PC-3 (cell line): ENCODE results near the gene CDCA4. TPM values are rescaled to one million over a fixed set of nuclear protein-coding genes. Genes with fewer than 3 reads are reported as not detected.

Experiments
- ATAC-seq: fragments of 200-7000 bp; cut with Tn5 transposase; 2 replicates; pipeline ENCODE4 v1.9.1; 2020; ENCODE audit warnings: mild to moderate bottlenecking, moderate library complexity
- BruUV-seq: library from RNA; stranded (reverse); fragments of 400-500 nt; replicated peaks from 2 replicates; lab custom pipeline; 2021; lab: Mats Ljungman, UMichigan
- CTCF ChIA-PET: fragments of 300-600 bp; sonication (Branson Sonifier 250); formaldehyde crosslinking; loops from one replicate; lab custom pipeline; 2022; ENCODE audit warnings: antibody characterized with exemption; lab: Charles Lee
- POLR2A ChIA-PET: fragments of 300-600 bp; sonication (Branson Sonifier 250); formaldehyde crosslinking; loops from one replicate; lab custom pipeline; 2022; ENCODE audit warnings: antibody characterized with exemption; ENCODE audit not compliant: unreplicated experiment; lab: Charles Lee
- DNase-seq: peaks from one replicate; pipeline ENCODE4 v3.0.0-alpha.2; 2015
- H2AFZ ChIP-seq: fragments of 300-600 bp; sonication (generic); 2 replicates; pipeline ENCODE4 v1.6.0; 2016; ENCODE audit warnings: antibody characterized with exemption, low read length
- H3F3A ChIP-seq: fragments of 300-600 bp; sonication (generic); one replicate; pipeline ENCODE4 v1.6.0; 2017; ENCODE audit warnings: antibody characterized with exemption, low read length, control low read depth, mild to moderate bottlenecking; ENCODE audit not compliant: unreplicated experiment
- H3K27ac ChIP-seq: fragments of 300-600 bp; sonication (generic); 2 replicates; pipeline ENCODE4 v1.5.1; 2016; ENCODE audit warnings: mild to moderate bottlenecking, low read length
- H3K27me3 ChIP-seq: fragments of 300-600 bp; sonication (generic); 2 replicates; pipeline ENCODE4 v1.6.1; 2016; ENCODE audit warnings: low read length, mixed read lengths
- H3K36me3 ChIP-seq: fragments of 300-600 bp; sonication (generic); 2 replicates; pipeline ENCODE4 v1.6.1; 2016; ENCODE audit warnings: low read depth, mixed run types, low read length, mixed read lengths
- H3K4me1 ChIP-seq: fragments of 300-600 bp; sonication (generic); 2 replicates; pipeline ENCODE4 v1.5.1; 2016; ENCODE audit warnings: low read length; ENCODE audit not compliant: insufficient read depth
- H3K4me2 ChIP-seq: fragments of 300-600 bp; sonication (generic); 2 replicates; pipeline ENCODE4 v1.6.0; 2016; ENCODE audit warnings: low read length
- H3K4me3 ChIP-seq: fragments of 300-600 bp; sonication (generic); 2 replicates; pipeline ENCODE4 v1.5.1; 2016; ENCODE audit warnings: mild to moderate bottlenecking, low read length, mixed read lengths
- H3K79me2 ChIP-seq: fragments of 300-600 bp; sonication (generic); 2 replicates; pipeline ENCODE4 v1.6.1; 2017; ENCODE audit warnings: low read length, mixed read lengths
- H3K9ac ChIP-seq: fragments of 300-600 bp; sonication (generic); 2 replicates; pipeline ENCODE4 v1.6.0; 2016; ENCODE audit warnings: mild to moderate bottlenecking, low read length
- H3K9me2 ChIP-seq: fragments of 300-600 bp; sonication (generic); replicated peaks from 2 replicates; pipeline ENCODE4 v1.6.1; 2016; ENCODE audit warnings: mixed run types, low read length, mixed read lengths
- H3K9me3 ChIP-seq: fragments of 300-600 bp; sonication (generic); 2 replicates; pipeline ENCODE4 v1.6.1; 2016; ENCODE audit warnings: low read length, mixed read lengths
- H4K20me1 ChIP-seq: fragments of 300-600 bp; sonication (generic); 2 replicates; pipeline ENCODE4 v1.6.1; 2016; ENCODE audit warnings: low read length, mixed read lengths
- CTCF ChIP-seq: fragments of 300-600 bp; sonication (generic); conservative IDR thresholded peaks from 2 replicates; pipeline ENCODE4 v1.5.1; 2017; ENCODE audit warnings: antibody characterized with exemption, low read depth, mild to moderate bottlenecking, low read length
- EZH2 ChIP-seq: fragments of 300-600 bp; sonication (generic); IDR thresholded peaks from one replicate; pipeline ENCODE4 v1.6.1; 2017; ENCODE audit warnings: antibody characterized with exemption, mild to moderate bottlenecking, low read length; ENCODE audit not compliant: unreplicated experiment
- EZH2phosphoT487 ChIP-seq: fragments of 300-600 bp; sonication (generic); IDR thresholded peaks from 2 replicates; pipeline ENCODE4 v1.6.1; 2018; ENCODE audit warnings: mild to moderate bottlenecking, antibody characterized with exemption, low read length, borderline replicate concordance
- intact Hi-C: fragments of 100-400 bp; cut with micrococcal nuclease; formaldehyde crosslinking; loops from 2 replicates; pipeline ENCODE4 v1.9.0; 2023
- total RNA-seq: library from RNA; depleted of rRNA; stranded (reverse); fragments of >200 nt; gene quantifications from 2 replicates; pipeline ENCODE4 v1.2.3, GENCODE V29; 2014

CDCA4 gene
- total RNA-seq, 1 experiment from 2014 or later: 113 TPM

- no peaks in the 10 kb centered on the region for H3K36me3 ChIP-seq
- TF ChIP-seq CTCF: no peak
- no peak for TF ChIP-seq EZH2phosphoT487
- no peak for TF ChIP-seq EZH2
- H3K27ac ChIP-seq: no peak overlapping the region
- H3K79me2 ChIP-seq: no peaks in the 10 kb centered on the region
- no peaks in the 10 kb centered on the region for H3K9me2 ChIP-seq
- ChIA-PET POLR2A (no interaction called here), CTCF (interaction anchor here (0.6 kb wide), 1 partner anchor 10 kb away, joined by 3 read pairs; no protein-coding TSS in a partner anchor)
- peaks cover 20% of the 10 kb centered on the region for H3K4me1 ChIP-seq
- no peak overlapping the region for H3K4me2 ChIP-seq
- H3F3A ChIP-seq: no peaks in the 10 kb centered on the region
- intact Hi-C loops: no loop called here
- DNase-seq (no peak), ATAC-seq (no peak)
- BruUV-seq: no TSS peak
- no peaks in the 10 kb centered on the region for H4K20me1 ChIP-seq
- H2AFZ ChIP-seq: no peak overlapping the region
- no peak overlapping the region for H3K9ac ChIP-seq
- no peaks in the 10 kb centered on the region for H3K9me3 ChIP-seq
- H3K4me3 ChIP-seq: no peak overlapping the region
- no peaks in the 10 kb centered on the region for H3K27me3 ChIP-seq
These were observed 42.2 kb upstream of the CDCA4 start for GRCh38 chr14:105063056-105063455.

GRCh38 chr14:105062048-105062433, 41.2 kb upstream of the CDCA4 start:
- TF ChIP-seq EZH2phosphoT487 (no peak), CTCF (no peak), EZH2 (no peak)
- ATAC-seq (no peak), DNase-seq (no peak)
- no peaks in the 10 kb centered on the region for H4K20me1 ChIP-seq
- ChIA-PET POLR2A (no interaction called here), CTCF (no interaction called here)
- no peak overlapping the region for H3K27ac ChIP-seq
- no peak overlapping the region for H3K9ac ChIP-seq
- H3K36me3 ChIP-seq: no peaks in the 10 kb centered on the region
- no peaks in the 10 kb centered on the region for H3K9me3 ChIP-seq
- no peaks in the 10 kb centered on the region for H3K79me2 ChIP-seq
- no peaks in the 10 kb centered on the region for H3K9me2 ChIP-seq
- intact Hi-C loops: no loop called here
- no peaks in the 10 kb centered on the region for H3K27me3 ChIP-seq
- H3K4me1 ChIP-seq: peaks cover 15% of the 10 kb centered on the region
- no peak overlapping the region for H2AFZ ChIP-seq
- no peak overlapping the region for H3K4me2 ChIP-seq
- no peak overlapping the region for H3K4me3 ChIP-seq
- BruUV-seq: no TSS peak
- H3F3A ChIP-seq: no peaks in the 10 kb centered on the region

GRCh38 chr14:105061428-105062047, 40.7 kb upstream of the CDCA4 start:
- POLR2A ChIA-PET: interaction anchor here (0.6 kb wide), 1 partner anchor 133 kb away, joined by 5 read pairs; no protein-coding TSS in a partner anchor

More at GRCh38 chr14:105061428-105062047, 40.7 kb upstream of the CDCA4 start:
- TF ChIP-seq EZH2 (no peak), CTCF (no peak), EZH2phosphoT487 (no peak)
- BruUV-seq: no TSS peak
- H3K27ac ChIP-seq: no peak overlapping the region
- H3K4me3 ChIP-seq: no peak overlapping the region
- H3K36me3 ChIP-seq: no peaks in the 10 kb centered on the region
- H3F3A ChIP-seq: no peaks in the 10 kb centered on the region
- H3K9me2 ChIP-seq: no peaks in the 10 kb centered on the region
- H3K4me2 ChIP-seq: no peak overlapping the region
- CTCF ChIA-PET: no interaction called here
- H3K27me3 ChIP-seq: no peaks in the 10 kb centered on the region
- DNase-seq (no peak), ATAC-seq (no peak)
- H3K9me3 ChIP-seq: no peaks in the 10 kb centered on the region
- H4K20me1 ChIP-seq: no peaks in the 10 kb centered on the region
- H3K9ac ChIP-seq: no peak overlapping the region
- H2AFZ ChIP-seq: no peak overlapping the region
- peaks cover 14% of the 10 kb centered on the region for H3K4me1 ChIP-seq
- no peaks in the 10 kb centered on the region for H3K79me2 ChIP-seq
- intact Hi-C loops: no loop called here
